H1 (cell line): Measurements from ENCODE around the gene CEP104. TPM values are rescaled to one million over a fixed set of nuclear protein-coding genes. Genes with fewer than 3 reads are reported as not detected.

Source experiments
- CTCF ChIA-PET: fragments of 300-600 bp; sonication (Branson Sonifier 250); formaldehyde crosslinking; loops from one replicate; lab custom pipeline; 2021; ENCODE audit not compliant: partially characterized antibody; lab: Charles Lee
- POLR2A ChIA-PET: fragments of 300-600 bp; sonication (Branson Sonifier 250); formaldehyde crosslinking; loops from one replicate; lab custom pipeline; 2021; ENCODE audit warnings: inconsistent platforms; ENCODE audit not compliant: partially characterized antibody; lab: Charles Lee
- DNase-seq, 2 experiments: peaks; one replicate each; pipeline versions ENCODE4 v3.0.0 to v3.0.0-alpha.2; 2010 to 2022; ENCODE audit warnings: low spot score in 2 of 2, low read depth in 1 of 2, mixed read lengths in 1 of 2
- FAIRE-seq: peaks from 2 replicates; lab custom pipeline; 2011; peaks lifted over from hg19 to GRCh38; lab: Jason Lieb, UNC
- H2AFZ ChIP-seq: 2 replicates; pipeline ENCODE4 v1.8.1; 2012; ENCODE audit warnings: low read length, inconsistent platforms
- H2AK5ac ChIP-seq: 2 replicates; pipeline ENCODE4 v1.6.1; 2013; ENCODE audit warnings: low read depth, low read length
- H2BK120ac ChIP-seq: replicated peaks from 2 replicates; pipeline ENCODE3; 2013; ENCODE audit warnings: low read depth, low read length, inconsistent platforms
- H2BK12ac ChIP-seq: 2 replicates; pipeline ENCODE4 v1.6.1; 2013; ENCODE audit warnings: low read depth, low read length
- H2BK15ac ChIP-seq: 2 replicates; pipeline ENCODE4 v1.6.1; 2013; ENCODE audit warnings: low read length
- H2BK20ac ChIP-seq: 2 replicates; pipeline ENCODE4 v1.6.1; 2013; ENCODE audit warnings: low read length
- H2BK5ac ChIP-seq: 2 replicates; pipeline ENCODE4 v1.6.1; 2013; ENCODE audit warnings: low read depth, low read length
- H3K14ac ChIP-seq: 2 replicates; pipeline ENCODE4 v1.6.1; 2013; ENCODE audit warnings: inconsistent platforms; ENCODE audit not compliant: insufficient read length
- H3K18ac ChIP-seq: 2 replicates; pipeline ENCODE4 v1.6.1; 2013; ENCODE audit warnings: low read length; ENCODE audit errors: extremely low read depth
- H3K23ac ChIP-seq: 2 replicates; pipeline ENCODE4 v1.6.1; 2013; ENCODE audit warnings: inconsistent platforms; ENCODE audit not compliant: insufficient read length
- H3K23me2 ChIP-seq: 2 replicates; pipeline ENCODE4 v1.6.1; 2013; ENCODE audit warnings: low read depth, low read length
- H3K27ac ChIP-seq: 2 replicates; pipeline ENCODE4 v1.6.1; 2011; ENCODE audit warnings: low read depth, low read length, inconsistent platforms
- H3K27me3 ChIP-seq, 4 experiments: replicated peaks in 1 of 4; 1 replicate in 1 of 4; 2 replicates in 3 of 4; pipeline versions ENCODE4 v1.6.1 to v1.8.1; 2011 to 2013; ENCODE audit warnings: low read length in 3 of 4, mild to moderate bottlenecking in 3 of 4, inconsistent platforms in 2 of 4, mixed read lengths in 2 of 4, moderate library complexity in 1 of 4; ENCODE audit not compliant: control insufficient read depth in 3 of 4, insufficient read depth in 3 of 4; ENCODE audit errors: extremely low read depth in 1 of 4
- H3K36me3 ChIP-seq, 4 experiments: 2 replicates each; pipeline versions ENCODE4 v1.6.1 to v1.8.1; 2011 to 2013; ENCODE audit warnings: mild to moderate bottlenecking in 4 of 4, low read length in 3 of 4, moderate library complexity in 2 of 4, control low read depth in 1 of 4, inconsistent platforms in 1 of 4; ENCODE audit not compliant: insufficient read depth in 4 of 4, control insufficient read depth in 2 of 4
- H3K4ac ChIP-seq: replicated peaks from 2 replicates; pipeline ENCODE3; 2013; ENCODE audit warnings: low read length, low read depth, mixed read lengths, inconsistent platforms; ENCODE audit not compliant: insufficient read length
- H3K4me1 ChIP-seq, 4 experiments: replicated peaks in 1 of 4; 1 replicate in 1 of 4; 2 replicates in 3 of 4; pipeline versions ENCODE4 v1.6.1 to v1.8.1; 2011 to 2013; ENCODE audit warnings: low read length in 3 of 4, inconsistent platforms in 2 of 4, mixed read lengths in 1 of 4; ENCODE audit not compliant: insufficient read depth in 4 of 4, control insufficient read depth in 3 of 4
- H3K4me2 ChIP-seq, 2 experiments: 2 replicates each; pipeline versions ENCODE4 v1.6.1 to v1.8.1; 2011 to 2013; ENCODE audit warnings: low read depth in 2 of 2, low read length in 2 of 2, control low read depth in 1 of 2, inconsistent platforms in 1 of 2, mild to moderate bottlenecking in 1 of 2; ENCODE audit not compliant: insufficient read depth in 1 of 2
- H3K4me3 ChIP-seq, 4 experiments: fragments of 200-600, 300-600 bp in 1 of 4; sonication (generic), shearing (Covaris generic), sonication (Bioruptor Twin) in 1 of 4; 2 replicates each; pipeline versions ENCODE4 v1.5.1 to v1.8.1; 2011 to 2016; ENCODE audit warnings: low read length in 4 of 4, low read depth in 3 of 4, control low read depth in 2 of 4, inconsistent platforms in 2 of 4, mild to moderate bottlenecking in 2 of 4, mixed read lengths in 1 of 4, moderate library complexity in 1 of 4; ENCODE audit not compliant: insufficient read depth in 2 of 4; ENCODE audit errors: extremely low read depth in 1 of 4
- H3K56ac ChIP-seq: replicated peaks from 2 replicates; pipeline ENCODE3; 2013; ENCODE audit warnings: low read depth, mild to moderate bottlenecking, mixed read lengths, low read length, inconsistent platforms; ENCODE audit not compliant: insufficient read length
- H3K79me1 ChIP-seq: 2 replicates; pipeline ENCODE4 v1.6.1; 2013; ENCODE audit warnings: low read depth, low read length, control low read depth
- H3K79me2 ChIP-seq, 2 experiments: 2 replicates each; pipeline versions ENCODE4 v1.6.1 to v1.8.1; 2012 to 2013; ENCODE audit warnings: low read length in 2 of 2, mild to moderate bottlenecking in 2 of 2, inconsistent platforms in 1 of 2; ENCODE audit not compliant: insufficient read depth in 2 of 2, control insufficient read depth in 1 of 2
- H3K9ac ChIP-seq, 4 experiments: replicated peaks in 1 of 4; 1 replicate in 1 of 4; 2 replicates in 3 of 4; pipeline versions ENCODE4 v1.6.1 to v1.8.1; 2011 to 2013; ENCODE audit warnings: low read depth in 3 of 4, low read length in 3 of 4, control low read depth in 2 of 4, mild to moderate bottlenecking in 2 of 4, moderate library complexity in 2 of 4, inconsistent platforms in 1 of 4; ENCODE audit errors: extremely low read depth in 1 of 4
- H3K9me3 ChIP-seq, 2 experiments: 2 replicates each; pipeline versions ENCODE4 v1.6.1 to v1.8.1; 2012 to 2013; ENCODE audit warnings: mild to moderate bottlenecking in 2 of 2, moderate library complexity in 2 of 2, control low read depth in 1 of 2, inconsistent platforms in 1 of 2, low read depth in 1 of 2, low read length in 1 of 2, mixed read lengths in 1 of 2; ENCODE audit not compliant: insufficient read depth in 2 of 2
- H4K20me1 ChIP-seq, 2 experiments: replicated peaks in 1 of 2; 2 replicates each; pipeline versions ENCODE3 to v1.8.1; 2011 to 2013; ENCODE audit warnings: inconsistent platforms in 2 of 2, low read length in 2 of 2, mild to moderate bottlenecking in 1 of 2; ENCODE audit not compliant: insufficient read depth in 2 of 2, control insufficient read depth in 1 of 2
- H4K5ac ChIP-seq: 2 replicates; pipeline ENCODE4 v1.6.1; 2013; ENCODE audit warnings: low read length, low read depth, mixed read lengths, inconsistent platforms; ENCODE audit not compliant: insufficient read length
- H4K8ac ChIP-seq: 2 replicates; pipeline ENCODE4 v1.8.0; 2013; ENCODE audit warnings: mild to moderate bottlenecking, moderate library complexity, low read length, inconsistent platforms; ENCODE audit not compliant: insufficient read depth; ENCODE audit errors: extremely low read depth
- H4K91ac ChIP-seq: replicated peaks from 2 replicates; pipeline ENCODE3; 2013; ENCODE audit warnings: low read length, mixed read lengths, inconsistent platforms; ENCODE audit not compliant: insufficient read length
- TBP ChIP-seq: IDR thresholded peaks from 2 replicates; pipeline ENCODE4 v1.6.1; 2011; ENCODE audit warnings: low read depth, low read length, improper control_type of control experiment
- WGBS, 2 experiments: shearing (Covaris generic) in 1 of 2; methylation state at CpG; one replicate each; pipeline versions ENCODE4 v1.1.6 to v1.1.7; 2013 to 2015; ENCODE audit warnings: low lambda C conversion rate in 2 of 2, mixed read lengths in 2 of 2, inconsistent platforms in 1 of 2, low coverage in 1 of 2, missing lambda C conversion rate in 1 of 2; ENCODE audit not compliant: insufficient replicate concordance in 2 of 2, insufficient coverage in 1 of 2, insufficient read length in 1 of 2; ENCODE audit errors: extremely low coverage in 1 of 2, missing lambda C conversion rate in 1 of 2; 5-methylcytosine and 5-hydroxymethylcytosine counted together
- polyA plus RNA-seq, 7 experiments: library from polyadenylated mRNA; depleted of rRNA in 3 of 7; stranded (reverse) in 5 of 7; unstranded in 2 of 7; fragments of >200 nt in 5 of 7; fragments of 200-250 nt in 2 of 7; gene quantifications; 1 replicate in 5 of 7; 2 replicates in 1 of 7; 4 replicates in 1 of 7; pipeline versions ENCODE4 v1.2.1 to v1.2.3, GENCODE V29; 2011 to 2013; ENCODE audit warnings: missing spikeins in 2 of 7, mixed read lengths in 2 of 7
- total RNA-seq: library from RNA; stranded (reverse); fragmentation: NEBNext Ultra II Directional; extraction: Animal tissue kit (Norgen Biotek cat#: 25700); gene quantifications from 2 replicates; pipeline ENCODE4 v1.2.1, GENCODE V29; 2021

CEP104 gene
- total and polyA plus RNA-seq, 2 of the 8 experiments (the other 6 are each of a cell fraction or from before 2014, with no cell fraction given): 8.0 to 43.9 TPM

GRCh38 chr1:3876716-3877115 lies 19.7 kb upstream of the CEP104 start:
- H3K36me3 ChIP-seq: peaks cover 0 to 5% (median 1%) of the 10 kb centered on the region in 4 experiments; a peak in 4 of 8 replicates
- no peak overlapping the region for H4K91ac ChIP-seq
- H3K18ac ChIP-seq: no peak overlapping the region
- H3K27ac ChIP-seq: no peak overlapping the region
- no peak overlapping the region for H4K8ac ChIP-seq
- no peak overlapping the region for H2BK15ac ChIP-seq
- H2BK120ac ChIP-seq: no peak overlapping the region
- H3K4me1 ChIP-seq: no peaks in the 10 kb centered on the region
- no peaks in the 10 kb centered on the region for H3K27me3 ChIP-seq
- H3K79me2 ChIP-seq: no peaks in the 10 kb centered on the region
- no peak overlapping the region for H2BK20ac ChIP-seq
- no peak overlapping the region for H3K9ac ChIP-seq
- H2BK5ac ChIP-seq: no peak overlapping the region
- H3K9me3 ChIP-seq: peaks cover 0 to 9% of the 10 kb centered on the region in 2 experiments; a peak in 2 of 4 replicates
- H3K4ac ChIP-seq: no peak overlapping the region
- no peak overlapping the region for H3K56ac ChIP-seq
- H4K5ac ChIP-seq: no peak overlapping the region
- POLR2A ChIA-PET: interaction anchor here (0.7 kb wide), 1 partner anchor 13 kb away, joined by 3 read pairs; no protein-coding TSS in a partner anchor
- no peak for TF ChIP-seq TBP
- TF ChIP-seq, all 59 proteins: peak for 0
- FAIRE-seq (no peak), DNase-seq (no peak)
- Histone ChIP-seq H2BK12ac (no peak overlapping the region), H4K20me1 (peaks cover 0 to 2% of the 10 kb centered on the region in 2 experiments), H3K4me2 (no peak overlapping the region), H3K23ac (no peak overlapping the region), H3K23me2 (no peaks in the 10 kb centered on the region), H2AK5ac (no peak overlapping the region), H3K4me3 (no peak overlapping the region), H3K79me1 (no peaks in the 10 kb centered on the region), H3K14ac (no peak overlapping the region), H2AFZ (no peak overlapping the region)
- WGBS, 2 experiments: 97% methylated on average over 16 of the region's 16 CpGs; no CpG with 5 or more reads in 1 of the 2 experiments
- CTCF ChIA-PET: no interaction called here
